ENCODE results near the gene EMC8.
A peak's percentile ranks its signal among the peaks of the same experiment; 100 is the strongest.
"Not testable (repeated sequence)": the region's sequence is repeated elsewhere in the genome, so short reads cannot be mapped to it uniquely, and the experiment has no call there.

The EMC8 gene

DNA sequence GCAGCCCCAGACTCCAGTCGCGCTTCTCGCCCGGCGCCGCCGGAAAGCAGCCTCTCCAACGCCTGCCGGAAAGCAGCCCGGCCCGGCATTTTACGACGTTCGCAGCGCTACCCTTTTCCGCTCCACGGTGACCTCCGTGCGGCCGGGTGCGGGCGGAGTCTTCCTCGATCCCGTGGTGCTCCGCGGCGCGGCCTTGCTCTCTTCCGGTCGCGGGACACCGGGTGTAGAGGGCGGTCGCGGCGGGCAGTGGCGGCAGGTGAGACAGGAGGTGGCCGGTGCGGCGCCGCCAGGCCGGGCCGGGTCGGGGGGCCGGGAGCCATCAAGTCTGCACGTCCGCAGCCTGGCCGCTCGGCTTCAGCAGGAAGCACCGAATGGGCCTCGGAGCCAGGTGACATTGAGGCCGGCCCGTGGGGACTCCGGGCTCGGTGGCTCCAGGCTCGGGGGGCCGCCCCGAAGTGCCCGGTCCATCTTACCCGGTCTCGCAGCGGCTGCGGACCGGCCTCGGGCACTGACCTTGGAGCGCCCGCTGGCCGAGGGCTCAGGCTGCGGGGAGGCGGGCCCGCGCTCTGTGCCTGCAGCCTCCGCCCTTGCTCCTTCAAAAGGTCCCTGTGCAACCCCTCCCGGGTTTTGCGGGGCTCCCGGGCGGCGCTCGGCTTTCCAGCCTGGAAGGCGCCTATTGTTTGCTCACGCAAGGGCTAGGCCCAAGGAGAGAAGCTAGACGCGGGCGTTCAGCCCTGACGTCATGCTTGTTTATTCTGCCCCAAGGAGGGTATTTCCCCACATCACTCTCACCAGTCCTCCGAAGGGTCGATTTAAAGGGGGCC, at the start of gene EMC8, which contains the start of gene COX4I1:
Gene EMC8 (minus strand): TSS at position 48 of the 824 bp plus-strand sequence. CDS start 249 bp downstream, outside the sequence.
Gene COX4I1 (plus strand): TSS at position 199 of the 824 bp plus-strand sequence. CDS start 1,511 bp downstream, outside the sequence.
- peak; percentile 89 for DNase-seq (ENCODE audit: low read depth)

DNA sequence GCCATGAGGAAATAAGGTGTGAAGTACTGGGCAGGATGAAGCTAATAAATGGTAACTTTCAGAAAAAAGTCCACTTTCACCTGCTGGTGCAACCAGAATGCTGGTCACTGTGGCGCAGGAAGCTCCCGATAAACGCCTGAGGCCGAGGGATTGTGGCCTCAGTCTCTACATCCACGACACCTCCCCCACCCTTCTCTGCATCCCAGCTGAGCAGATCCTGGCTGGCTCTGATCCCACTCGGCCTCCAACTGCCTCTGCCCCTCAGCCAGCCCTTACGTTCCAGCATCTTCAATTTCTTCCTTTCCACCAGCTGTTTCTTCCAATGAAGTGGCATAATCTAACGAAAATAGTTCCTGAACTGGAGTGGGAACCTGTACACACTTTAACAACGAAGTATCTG, 49.6 kb upstream of the EMC8 start:
- no peak for DNase-seq (ENCODE audit: low read depth)

DNA sequence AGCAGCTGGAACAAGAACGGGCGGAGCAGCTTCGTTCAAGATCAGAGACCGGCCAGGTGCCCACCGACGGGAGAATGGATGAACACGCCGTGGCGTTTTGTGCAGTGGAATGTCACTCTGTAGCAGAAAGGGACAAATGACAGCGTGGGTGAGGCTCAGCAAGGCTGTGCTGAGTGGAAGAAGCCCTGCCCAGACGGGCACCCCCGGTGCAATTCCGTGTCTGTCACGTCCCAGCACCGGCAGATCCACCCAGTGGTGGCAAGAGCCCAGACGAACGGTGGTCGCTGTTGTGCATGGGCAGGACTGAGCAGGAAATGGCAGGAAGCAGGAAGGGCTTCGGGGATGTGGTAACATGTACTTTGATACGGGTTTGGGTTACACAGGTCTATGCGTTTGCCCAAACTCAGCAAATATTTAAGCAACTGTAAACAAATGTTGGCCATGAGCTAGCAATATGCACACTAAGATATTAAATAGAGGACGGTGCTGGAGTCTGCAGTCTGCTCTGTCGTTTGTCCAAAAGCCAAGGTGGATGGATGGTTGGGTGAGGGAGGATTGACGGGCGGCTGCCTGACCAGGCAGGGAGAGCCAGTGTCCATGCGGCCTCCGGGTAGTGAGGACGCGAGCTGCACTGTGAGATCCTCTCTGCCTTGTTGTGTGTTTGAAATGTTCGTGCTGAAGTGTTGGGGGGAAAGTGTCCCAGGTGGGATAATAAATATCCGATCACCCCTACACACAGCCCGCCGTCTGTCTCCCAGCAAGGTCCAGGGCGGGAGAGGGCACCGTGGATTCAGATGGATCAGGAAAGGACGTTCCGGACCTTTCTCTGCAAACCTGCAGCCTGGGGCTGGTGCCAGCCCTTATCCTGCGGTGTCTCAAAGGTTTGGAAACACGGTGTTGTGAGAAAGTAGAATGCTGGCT, 48.6 kb upstream of the EMC8 start:
- DNase-seq (ENCODE audit: low read depth): no peak

DNA sequence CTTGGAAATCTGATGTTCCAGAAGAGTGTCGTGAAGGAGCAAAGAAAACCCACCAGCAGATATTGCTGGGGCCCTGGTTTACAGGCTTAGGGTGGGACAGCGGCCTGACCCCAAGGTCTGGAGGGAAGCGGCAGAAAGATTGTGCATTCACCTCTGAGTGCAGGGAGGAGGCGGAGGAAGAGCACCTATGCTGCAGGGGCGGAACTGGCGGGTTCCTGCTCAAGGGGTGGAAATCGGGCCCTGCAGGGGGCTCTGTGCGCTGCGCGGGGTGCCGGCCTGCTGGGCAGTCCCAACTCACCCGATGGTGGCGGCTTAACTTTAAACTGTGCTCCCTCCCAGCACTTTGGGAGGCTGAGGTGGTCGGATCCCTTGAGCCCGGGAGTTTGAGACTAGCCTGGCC, 47.7 kb upstream of the EMC8 start:
- DNase-seq (ENCODE audit: low read depth): no peak

DNA sequence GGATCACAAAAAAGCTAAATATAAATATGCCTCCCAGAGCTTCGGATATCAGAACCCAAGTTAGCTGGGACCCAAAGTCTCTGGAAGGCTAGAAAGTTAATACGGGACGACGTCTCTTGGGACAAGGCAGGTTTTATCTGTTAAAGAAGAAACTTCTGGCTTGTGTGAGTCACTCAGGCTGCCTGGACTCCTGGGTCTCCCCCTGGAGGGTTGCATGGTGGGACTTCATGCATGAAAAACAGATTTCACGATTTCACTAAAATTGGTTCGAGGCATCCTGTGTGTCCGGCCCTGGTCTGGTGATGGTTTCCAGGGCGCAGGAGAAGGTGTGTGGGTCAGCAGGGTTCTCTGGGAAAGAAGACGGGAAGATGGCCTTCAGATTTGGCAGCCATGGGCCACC, 47.1 kb upstream of the EMC8 start:
- no peak for DNase-seq (ENCODE audit: low read depth)

DNA sequence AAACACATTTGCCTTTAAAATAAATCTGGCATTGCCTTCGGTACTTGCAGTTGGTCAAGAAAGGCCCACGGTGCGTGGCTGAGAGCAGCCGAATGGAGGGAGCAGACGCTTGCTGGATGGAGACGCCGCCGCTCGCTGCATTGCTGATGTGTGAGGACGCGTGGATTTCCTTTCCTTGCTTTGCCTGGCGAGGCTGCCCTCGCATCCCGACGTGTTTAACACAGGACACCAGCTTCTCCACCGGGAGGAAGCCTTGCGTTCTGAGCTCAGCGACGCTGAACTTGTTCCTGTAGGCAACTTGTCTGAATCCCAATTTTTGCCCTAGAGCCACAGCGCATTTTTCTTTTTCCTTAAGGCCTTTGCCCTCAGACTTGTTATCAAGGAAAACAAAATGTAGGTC, 45.9 kb upstream of the EMC8 start:
- no peak for DNase-seq (ENCODE audit: low read depth)

DNA sequence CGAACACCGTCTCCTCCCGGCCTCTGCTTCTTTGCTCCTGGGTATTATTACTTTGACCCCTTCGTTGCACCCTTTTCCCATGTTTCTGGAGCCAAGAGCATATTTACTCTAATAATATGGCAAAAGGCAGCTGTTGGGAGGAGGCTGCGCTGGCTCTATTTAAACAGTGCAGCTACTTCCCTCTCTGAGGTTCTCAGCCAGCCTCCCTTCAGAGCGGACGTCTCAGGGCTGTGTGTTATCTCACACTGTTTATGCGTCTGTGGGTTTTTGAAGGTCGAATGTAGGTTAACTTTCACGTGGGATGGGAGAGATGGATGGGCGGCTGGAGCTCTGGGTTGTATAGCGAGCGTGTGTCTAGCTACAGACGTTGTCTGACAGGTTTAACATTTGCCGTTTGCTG, 45.4 kb upstream of the EMC8 start:
- DNase-seq (ENCODE audit: low read depth): no peak

DNA sequence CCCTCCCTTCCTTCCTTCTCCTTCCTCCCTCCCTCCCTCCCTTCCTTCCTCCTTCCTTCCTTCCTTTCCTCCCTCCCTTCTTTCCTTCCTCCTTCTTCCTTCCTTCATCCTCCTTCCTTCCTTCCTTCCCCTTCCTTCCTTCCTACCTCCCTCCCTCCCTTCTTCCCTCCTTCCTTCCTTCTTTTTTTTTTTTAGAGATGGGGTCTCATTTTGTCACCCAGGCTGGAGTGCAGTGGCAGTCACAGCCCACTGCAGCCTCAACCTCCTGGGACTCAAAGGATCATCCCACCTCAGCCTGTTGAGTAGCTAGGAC, 44.8 kb upstream of the EMC8 start:
- DNase-seq (ENCODE audit: low read depth): no peak

DNA sequence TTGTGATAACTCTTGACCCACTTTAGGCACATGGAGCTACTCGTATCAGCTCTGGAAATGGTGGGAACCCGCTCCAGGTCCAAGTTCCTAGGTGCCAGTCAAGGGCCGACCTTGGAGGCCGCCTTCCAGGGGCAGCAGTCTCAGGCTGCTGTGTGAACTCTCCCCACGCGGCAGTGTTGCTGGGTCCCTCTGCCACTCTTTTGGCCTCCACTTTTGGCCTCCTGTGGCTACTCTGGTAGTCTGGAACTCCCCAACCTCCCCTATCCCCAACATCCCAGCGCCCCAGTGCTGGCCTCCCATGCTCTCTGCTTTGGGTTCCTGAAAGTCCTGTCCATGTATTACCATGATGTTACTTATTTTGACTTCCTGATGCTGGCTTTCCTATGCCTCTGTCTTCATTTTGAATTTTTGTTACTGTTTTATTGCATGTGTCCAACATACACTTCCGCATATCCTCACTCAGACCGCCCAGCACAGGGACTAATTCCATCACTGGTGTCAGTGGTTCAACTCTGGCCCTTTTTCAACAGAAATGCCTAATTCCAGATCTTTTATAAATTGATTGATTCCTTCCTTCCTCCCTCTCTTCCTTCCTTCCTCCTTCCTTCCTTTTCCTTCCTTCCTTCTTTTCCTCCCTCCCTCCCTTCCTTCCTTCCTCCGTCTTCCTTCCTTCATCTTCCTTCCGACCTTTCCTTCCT, 44.3 kb upstream of the EMC8 start:
- no peak for DNase-seq (ENCODE audit: low read depth)

DNA sequence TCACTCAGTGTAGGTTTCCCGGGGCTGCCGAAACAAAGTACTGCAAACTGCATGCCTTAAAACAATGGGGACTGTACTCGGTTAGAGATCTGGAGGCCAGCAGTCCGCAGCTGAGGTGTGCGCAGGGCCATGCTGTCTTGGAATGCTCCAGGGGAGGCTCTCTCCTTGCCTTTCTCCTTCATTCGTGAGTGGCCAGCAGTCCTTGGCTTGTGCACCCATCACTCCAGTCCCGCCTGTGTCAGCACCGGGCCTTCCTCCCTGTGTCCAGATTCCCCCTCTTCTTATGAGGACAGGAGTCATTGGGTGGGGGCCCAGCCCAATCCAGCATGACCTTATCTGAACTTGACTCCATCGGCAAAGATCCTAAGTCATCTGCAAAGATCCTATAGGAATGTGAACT, 43.5 kb upstream of the EMC8 start:
- no peak for DNase-seq (ENCODE audit: low read depth)

DNA sequence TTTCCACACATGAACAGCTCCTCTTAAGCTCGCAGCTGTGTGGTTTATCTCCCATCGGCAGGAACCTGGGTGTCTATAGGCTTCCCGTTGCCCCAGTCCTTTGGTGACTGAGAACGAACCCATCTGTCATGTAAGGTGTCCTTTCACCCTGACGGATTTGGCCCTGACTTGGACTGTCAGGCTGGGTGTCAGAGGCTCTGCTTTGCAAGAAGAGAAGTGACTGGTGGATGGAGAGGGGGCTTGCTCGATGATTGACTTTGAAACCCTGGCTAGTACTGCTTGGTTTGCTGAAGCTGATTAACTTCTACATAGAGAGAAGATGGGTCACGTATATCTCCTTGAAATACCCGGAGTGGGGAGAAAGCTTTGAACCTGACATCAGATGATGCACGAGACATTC, 43.1 kb upstream of the EMC8 start:
- no peak for DNase-seq (ENCODE audit: low read depth)

DNA sequence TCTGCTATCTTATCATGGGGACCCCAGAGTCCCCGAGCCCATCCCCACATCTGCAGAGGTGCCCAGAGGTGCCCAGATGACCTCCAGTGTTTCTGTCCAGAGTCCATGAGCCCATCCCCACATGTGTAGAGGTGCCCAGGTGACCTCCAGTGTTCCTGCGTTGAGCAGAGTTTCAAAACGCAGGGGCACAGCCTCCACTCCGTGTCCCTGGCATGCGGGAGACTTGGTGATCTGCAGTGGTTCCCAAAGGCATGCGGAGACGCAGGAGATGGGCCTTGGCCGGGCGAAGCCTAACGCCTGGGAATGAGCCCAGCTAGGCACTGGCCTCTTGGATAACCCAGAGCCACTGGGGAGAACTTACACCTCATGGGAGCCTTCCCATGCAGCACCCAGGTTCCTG, 41.5 kb upstream of the EMC8 start:
- DNase-seq (ENCODE audit: low read depth): no peak

DNA sequence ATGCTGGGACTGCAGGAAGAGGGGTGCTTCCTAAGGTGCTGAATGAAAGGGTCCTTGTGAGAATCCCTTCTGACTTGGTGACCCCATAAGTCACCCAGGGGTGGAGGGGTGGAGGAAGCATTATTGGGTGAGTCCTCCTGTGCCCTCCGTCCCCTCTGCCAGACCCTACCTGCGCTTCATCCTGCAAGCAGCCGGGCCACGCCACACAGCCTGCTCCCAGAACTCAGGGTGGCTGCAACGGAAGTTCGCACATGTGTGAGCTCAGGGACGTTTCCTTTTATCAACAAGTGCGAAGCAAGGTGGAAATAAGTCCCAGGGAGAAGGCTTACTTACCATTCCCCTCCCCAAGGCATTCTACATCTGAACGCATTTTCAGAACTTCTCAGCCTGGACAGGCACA, 41.1 kb upstream of the EMC8 start:
- no peak for DNase-seq (ENCODE audit: low read depth)

DNA sequence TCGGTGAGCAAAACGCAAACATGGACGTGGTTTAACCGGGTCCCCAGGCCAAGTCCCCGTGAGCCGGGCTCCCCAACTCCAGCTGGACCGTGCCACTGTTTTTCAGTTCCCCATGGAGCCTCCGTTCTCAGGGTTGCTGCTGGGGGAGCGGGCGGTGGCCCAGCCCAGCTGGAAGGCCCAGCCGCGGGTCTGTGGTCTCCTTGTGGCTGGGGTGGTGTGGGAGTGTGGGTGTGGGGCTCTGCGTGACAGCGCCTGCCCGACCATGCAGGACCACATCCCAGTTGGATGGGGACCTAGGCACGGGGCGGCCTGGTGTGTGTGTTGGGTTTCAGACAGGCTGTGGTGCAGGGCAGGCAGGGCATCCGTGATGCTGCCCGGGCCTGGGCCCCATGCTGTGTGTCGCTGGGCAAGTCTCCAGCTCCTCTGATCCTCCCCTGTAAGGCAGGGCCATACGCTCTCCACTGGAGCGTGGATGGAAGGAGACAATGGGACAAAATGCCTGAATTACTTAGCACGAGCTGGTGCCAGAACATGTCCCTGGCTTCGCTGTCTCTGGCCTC, 40.4 kb upstream of the EMC8 start:
- no peak for DNase-seq (ENCODE audit: low read depth)

DNA sequence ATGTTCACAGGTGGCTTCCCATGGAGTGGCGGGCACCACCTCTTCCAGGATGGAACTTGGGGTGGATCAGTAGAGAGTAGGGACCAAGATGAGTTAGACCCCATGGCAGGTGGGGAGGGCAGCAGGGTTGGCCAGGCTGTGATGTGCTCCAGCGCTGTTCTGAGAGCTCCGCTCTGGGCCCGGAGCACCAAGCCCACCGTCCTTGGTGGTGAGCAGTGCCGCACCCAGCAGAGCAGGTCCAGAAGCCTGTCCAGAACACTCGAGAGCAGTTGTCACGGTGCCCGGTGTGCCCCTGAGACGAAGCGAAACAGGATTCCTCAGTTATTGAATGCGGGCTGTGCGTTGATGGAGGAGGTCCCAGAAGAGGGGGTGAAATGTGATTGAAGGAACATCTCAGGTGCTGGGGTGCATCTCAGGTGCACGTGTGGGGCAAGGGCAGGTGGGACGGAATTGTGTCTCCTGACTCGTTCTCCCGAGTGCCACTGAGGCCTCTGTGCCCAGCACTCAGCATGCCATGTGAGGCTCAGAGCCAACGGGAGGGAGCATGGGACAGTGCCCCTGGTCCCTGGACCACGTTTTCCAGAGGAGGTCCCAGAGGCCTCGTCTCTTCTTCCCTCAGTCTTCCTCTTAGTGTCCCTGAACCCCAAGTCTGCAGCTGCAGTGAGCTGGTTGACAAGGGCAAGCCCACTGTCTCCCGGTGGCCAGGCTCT, 39.7 kb upstream of the EMC8 start:
- DNase-seq (ENCODE audit: low read depth): no peak

DNA sequence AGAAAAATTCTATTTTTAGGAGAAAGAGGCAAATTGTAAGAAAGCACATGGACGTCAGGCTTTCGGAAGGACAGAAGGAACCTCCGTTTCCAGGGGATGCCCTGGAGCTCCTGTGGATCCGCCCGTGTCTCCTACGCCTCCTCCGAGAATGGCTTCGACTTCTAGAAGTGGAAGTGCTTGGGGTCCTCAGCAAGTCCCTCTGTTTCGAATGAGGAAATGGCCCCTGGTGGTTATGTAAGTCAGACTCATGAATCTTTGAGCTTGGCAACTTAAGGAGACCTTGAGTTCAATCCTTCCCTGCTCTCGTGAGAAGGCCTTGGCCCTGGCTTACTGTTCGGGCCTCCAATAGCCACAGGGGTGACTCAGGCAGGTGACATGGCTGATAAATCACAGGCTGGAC, 39.0 kb upstream of the EMC8 start:
- no peak for DNase-seq (ENCODE audit: low read depth)

DNA sequence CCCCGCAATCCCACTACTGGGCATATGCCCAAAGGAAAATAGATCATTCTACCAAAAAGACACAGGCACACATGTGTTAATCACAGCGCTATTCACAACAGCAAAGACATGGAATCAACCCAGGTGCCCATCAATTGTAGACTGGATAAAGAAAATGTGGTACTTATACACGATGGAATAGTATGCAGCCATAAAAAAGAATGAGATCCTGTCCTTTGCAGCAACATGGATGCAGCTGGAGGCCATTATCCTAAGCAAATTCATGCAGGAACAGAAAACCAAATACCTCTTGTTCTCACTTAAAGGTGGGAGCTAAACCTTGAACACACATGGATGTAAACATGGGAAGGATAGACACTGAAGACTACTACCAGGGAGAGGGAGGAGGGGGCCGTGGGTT, 38.3 kb upstream of the EMC8 start:
- not testable (repeated sequence) for DNase-seq (ENCODE audit: low read depth)

DNA sequence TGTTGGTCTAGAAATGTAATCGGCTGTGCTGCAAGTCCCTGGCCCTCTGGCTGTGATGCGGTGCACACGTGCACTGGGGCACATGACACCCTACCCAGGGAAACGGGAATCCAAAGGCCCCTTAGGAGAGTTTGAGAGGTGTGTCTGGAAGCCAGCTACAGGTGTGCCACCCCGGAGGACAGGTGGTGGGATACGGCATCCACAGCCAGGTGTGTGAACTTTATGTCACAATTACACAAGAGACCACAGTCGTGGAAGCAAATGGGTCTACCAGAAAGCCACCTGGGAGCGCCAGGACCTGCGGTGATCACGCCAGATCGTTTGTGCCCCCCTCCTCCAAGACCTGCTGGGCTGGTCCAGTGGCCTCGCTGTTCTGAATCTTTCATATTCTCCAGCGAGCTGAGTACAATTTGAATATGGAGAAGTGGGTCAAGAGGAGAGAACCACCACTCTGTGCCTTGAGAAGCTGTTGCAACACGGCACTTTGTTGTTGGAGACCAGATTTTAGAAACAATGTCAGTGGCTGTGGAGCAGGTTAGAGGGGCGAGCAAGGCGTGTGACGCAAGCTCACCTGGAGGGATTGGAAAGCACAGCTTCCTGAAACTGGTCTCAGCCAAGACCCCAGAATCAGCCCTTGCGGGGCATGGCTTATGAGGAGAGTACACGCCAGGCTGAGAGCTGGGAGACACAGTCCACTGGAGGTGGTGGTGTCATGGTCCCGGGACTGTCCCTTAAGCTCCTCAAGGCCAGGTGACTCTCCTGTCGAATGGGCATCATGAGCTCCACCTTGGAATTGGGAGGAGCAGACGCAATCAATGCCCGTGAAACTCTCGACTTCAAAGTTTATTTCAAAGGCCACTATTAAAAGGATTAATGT, 37.6 kb upstream of the EMC8 start:
- no peak for DNase-seq (ENCODE audit: low read depth)

DNA sequence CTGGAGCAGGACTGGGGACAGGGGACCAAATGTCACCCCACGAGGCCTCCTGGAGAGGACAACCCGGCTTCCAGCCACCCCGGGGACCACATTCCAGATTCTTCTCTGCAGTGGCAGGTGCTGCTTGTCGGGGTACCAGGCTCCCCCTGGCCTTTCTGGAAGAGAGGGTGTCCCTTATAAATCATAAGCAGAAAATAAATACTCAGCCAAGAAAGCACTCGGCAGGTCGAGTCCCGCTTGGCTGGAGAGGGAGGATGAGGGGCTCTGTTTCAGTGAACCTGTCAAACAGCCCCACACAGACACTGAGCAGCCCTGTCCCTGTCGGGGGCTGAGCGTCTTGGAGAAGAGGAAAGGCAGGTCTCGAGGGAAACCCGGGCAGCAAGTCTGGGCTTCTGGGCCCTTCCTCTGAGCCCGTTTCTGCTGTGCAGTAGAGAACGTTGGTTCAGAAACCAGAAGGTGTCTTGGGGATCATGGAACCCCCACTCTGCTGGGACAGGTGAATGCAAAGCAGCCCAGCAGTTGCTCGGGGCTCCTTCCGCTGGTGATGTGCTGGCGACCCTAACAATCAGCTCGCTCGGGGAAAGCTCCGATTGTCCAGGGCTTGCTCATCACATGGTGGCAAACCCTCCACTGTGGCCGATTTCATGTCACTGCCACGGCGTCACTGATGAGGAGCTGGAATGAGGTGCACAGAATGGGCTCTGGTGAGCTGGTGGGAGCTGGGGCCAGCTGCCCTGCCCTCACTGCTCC, 36.8 kb upstream of the EMC8 start:
- DNase-seq (ENCODE audit: low read depth): no peak

DNA sequence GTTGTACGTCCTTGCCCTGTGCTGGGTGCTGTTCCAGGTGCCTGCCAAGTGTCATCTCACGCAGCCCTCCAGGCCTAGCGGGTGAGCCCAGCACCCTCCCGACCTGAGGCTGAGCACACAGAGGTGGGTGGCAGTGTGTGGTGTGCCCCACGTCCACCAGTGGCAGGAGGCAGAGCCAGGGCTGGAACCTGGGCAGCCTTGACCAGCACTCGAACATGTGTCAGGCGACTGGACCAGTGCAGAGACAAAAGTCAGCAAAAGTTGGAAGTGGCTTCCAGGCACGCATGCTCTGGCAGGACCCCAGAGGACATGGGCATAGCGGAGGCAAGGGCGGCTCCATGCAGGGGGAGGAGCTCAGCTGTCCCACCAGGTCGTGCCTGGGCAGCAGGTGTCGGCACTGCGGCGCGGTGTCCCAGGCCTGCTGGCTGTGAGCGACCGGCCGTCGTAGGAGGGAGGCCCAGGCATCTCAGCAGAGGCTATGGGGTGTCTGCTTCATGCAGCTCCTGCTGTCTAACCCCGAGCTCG, 35.9 kb upstream of the EMC8 start:
- DNase-seq (ENCODE audit: low read depth): no peak

All from activated T-helper 9 cell treated with anti-CD3 and anti-CD28 coated beads, Interleukin-2, amount 50 U/mL, for 16 hours (primary cell).